Measurements from ENCODE around the gene LRRN2.

GRCh38 chr1:204723131-204723787 is 37.7 kb upstream of the LRRN2 start:
- TF ChIP-seq CTCF (IDR thresholded peaks at IDR 0.05) (no peak), POLR2AphosphoS5 (IDR thresholded peaks at IDR 0.05) (no peak), POLR2A (IDR thresholded peaks at IDR 0.05) (no peak), EP300 (IDR thresholded peaks at IDR 0.05; ENCODE audit: low read depth) (no peak)
